Measurements from ENCODE around the gene MEFV.

MEFV gene

DNA sequence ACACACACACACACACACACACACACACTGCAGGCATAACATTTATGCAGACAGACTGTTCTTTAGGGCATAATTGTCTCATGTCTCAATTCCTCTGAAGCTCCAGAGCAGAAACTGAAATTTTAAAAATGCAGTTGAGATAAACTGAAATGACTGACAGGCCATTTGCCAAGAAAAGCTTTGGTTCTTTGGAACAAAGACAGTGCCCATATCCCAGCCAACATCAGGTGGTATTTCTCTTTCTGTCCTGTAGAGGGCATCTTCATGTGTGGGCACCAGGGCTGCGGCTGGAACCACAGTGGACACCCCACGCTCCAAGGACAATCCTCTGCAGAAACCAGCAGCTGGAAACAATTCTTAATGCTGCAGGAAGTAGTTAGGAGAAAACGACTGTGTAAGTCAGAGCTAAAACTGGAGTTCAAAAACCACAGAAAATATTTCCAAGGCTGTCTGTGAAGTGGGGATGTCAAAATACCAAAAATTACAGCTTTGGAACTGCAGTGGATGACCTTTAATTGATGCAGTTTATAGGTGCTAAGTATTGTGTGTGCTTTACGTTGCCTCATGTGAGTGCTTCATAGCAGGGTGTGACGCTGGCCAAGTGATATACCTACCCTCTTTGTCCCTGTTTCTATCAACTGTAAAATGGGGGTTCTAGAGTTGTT is 10.6 kb upstream of the MEFV start:
- no peak for DNase-seq (ENCODE audit: low read depth in 3 of 3)

DNA sequence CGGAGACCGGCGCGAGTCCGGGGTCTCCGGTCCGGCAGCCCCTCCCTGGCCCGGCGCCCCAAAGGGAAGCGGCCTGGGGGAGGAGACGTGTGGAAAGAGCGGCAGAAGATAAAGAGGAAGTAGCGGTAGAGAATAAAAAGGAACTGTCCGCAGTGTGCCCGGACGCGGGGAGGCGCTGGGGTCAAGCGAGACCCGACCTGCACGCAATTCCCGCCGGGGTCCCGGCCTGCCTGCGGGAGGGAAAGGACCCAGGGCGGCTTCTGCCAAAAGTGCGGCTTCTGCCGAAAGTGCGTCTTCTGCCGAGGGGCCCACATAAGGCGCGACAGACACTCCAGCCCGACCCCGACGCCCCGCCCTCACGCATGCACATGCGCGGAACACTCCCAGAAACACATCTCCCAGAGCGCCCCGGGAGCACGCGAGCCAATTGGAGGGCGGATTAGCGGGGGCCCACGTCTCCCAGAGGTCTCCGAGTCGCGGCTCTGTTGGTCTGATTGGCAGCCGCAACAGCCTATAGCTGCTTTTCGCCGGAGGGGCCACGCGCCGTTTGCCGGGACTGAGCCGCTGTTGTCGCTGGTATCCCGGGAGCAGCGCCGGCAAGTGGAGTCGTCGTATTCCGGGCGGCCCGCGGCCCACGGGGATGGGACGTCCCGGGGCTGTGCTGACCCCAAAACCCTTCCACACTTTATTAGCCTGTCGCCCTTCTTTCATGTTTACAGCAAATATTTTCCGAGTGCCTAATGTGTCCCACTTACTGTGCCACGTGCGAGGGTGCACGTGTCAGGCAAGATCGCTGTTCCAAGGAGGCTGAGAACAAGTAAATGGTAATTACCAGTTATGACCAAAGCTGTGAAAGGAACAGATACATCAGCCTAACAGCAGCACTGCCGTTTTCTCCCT is 8.0 kb upstream of the MEFV start:
- DNase-seq (ENCODE audit: low read depth in 3 of 3): peak; percentile 96 to 99 (median 98)

DNA sequence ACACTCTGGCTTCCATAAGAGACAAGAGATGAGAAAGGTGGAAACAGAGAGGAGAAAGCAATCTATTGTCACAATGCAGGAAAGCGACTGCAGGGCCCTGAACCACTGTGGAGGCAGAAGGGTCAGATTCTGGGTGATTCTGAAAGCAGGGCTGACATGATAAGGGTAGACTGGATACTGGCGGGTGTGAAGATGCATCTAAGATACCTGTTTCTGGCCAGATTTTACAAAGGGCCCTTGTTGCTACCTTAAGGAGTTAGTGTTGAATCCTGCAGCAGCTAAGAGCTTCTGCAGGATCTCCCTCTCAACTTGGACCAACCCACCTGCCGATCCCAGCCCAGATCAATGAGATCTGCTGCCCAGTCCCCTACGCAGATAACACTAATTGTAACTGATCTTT is 6.1 kb upstream of the MEFV start:
- no peak for DNase-seq (ENCODE audit: low read depth in 3 of 3)

DNA sequence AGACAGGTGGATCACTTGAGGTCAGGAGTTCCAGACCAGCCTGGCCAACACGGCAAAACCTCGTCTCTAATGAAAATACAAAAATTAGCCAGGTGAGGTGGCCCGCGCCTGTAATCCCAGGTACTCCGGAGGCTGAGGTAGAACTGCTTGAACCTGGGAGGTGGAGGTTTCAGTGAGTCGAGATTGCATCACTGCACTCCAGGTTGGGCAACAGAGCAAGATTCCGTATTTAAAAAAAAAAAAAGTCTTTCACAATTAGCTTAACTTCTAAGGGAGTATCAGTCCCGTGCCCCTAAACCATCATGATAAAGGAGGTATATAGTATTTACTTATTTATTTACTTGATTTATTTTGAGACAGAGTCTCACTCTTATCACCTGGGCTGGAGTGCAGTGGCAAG is 3.4 kb upstream of the MEFV start:
- no peak for DNase-seq (ENCODE audit: low read depth in 3 of 3)

DNA sequence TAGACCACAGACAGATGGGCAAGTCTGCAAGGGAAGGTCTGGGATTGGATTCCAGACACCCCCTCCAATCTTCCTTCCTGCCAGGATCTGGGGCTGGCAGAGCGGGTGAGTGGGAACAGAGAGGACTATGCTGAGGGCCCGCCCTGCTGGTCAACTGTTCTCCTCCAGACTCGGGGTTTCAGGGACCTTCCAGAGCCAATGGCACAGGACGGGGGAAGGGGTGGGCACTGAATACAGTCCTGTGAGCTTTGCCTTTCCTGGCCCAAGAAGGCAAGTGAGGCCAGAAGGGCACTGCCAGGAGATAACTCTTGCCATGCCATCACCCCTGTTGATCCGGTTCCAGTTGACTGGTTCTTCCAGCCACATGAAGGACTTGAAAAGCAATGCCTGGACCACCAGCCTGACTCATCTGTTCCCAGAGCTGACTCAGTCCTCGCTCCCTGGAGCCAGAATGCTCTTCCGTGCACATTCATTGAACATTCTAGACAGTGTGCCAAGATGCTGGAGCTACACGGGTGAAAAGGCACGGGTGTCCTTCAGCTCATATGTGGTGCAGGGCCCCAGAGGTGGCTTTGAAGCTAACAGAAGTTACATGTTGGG is 533 bp upstream of the MEFV start:
- DNase-seq (ENCODE audit: low read depth in 3 of 3): no peak

DNA sequence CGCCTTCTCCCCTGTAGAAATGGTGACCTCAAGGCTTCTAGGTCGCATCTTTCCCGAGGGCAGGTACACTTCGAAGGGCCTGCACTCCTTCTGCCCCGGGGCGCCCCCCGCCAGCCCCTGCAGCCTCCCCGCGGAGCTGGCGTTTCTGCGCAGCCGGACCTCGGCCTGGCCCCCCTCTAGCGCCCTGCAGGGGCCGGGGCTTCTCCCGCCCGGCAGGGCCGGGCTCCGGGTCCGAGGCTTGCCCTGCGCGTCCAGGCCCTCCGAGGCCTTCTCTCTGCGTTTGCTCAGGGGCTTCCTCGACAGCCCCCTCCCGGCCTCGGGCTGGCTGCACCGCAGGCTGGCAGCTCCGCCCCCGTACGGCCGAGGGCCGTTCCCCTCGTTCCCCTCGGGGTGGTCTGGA is 2.1 kb downstream of the MEFV start:
- no peak for DNase-seq (ENCODE audit: low read depth in 3 of 3)

DNA sequence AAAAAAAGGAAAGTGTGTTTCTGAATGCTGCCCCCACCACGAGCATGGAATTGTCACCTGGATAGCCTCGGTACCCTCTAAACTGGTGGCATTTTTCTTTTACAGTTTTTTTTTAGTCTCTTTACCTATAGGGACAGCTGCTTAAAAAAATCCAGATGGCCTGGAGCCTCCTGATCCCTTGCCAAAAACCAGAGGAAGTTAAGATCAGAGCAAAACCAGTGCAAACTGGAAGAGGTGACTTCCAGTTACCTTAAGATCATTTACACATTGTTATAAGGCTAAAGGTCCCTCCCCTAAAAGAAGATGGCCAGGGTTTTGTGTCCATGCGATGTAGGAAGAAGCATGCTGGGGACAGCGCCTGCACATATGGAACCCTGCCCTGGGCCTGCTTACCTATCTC is 3.5 kb downstream of the MEFV start:
- DNase-seq (ENCODE audit: low read depth in 3 of 3): no peak

DNA sequence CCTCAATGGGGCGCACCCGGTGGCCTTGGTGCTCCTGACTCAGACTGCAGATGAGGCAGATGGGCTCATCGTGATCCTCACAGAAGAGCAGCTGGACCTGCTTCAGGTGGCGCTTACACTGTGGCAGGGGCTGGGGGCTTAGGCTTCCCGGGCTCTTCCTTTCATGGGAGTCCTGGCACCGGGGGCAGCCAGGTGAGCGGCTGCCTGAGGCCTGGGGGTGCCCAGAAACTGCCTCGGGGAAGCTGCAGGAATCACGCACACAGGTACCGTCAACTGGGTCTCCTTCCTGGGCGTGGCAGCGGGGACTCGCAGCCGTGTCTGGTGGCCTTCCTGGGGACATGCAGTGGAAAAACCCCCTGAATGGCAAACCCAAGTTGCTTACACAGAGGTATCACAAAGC is 7.0 kb downstream of the MEFV start:
- no peak for DNase-seq (ENCODE audit: low read depth in 3 of 3)

DNA sequence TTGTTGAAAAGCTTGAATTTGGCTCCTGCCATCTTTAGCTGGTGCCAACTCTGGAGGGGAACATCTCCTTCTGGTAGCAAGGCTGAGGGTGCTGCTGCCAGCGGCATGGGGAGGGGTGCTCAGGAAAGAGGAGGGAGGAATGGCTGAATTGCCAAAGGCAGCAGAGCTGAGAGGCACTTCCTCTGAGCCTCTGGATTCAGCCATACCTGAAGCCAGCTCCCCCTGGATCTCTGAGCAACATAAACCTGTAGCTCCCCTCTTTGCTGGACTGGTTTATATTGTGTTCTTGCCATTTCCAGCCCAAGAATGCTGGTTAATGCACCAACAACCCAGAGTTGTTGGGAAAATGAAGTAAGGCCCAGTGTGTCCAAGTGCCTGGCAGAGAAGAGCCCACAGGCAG is 7.4 kb downstream of the MEFV start:
- DNase-seq (ENCODE audit: low read depth in 3 of 3): no peak

DNA sequence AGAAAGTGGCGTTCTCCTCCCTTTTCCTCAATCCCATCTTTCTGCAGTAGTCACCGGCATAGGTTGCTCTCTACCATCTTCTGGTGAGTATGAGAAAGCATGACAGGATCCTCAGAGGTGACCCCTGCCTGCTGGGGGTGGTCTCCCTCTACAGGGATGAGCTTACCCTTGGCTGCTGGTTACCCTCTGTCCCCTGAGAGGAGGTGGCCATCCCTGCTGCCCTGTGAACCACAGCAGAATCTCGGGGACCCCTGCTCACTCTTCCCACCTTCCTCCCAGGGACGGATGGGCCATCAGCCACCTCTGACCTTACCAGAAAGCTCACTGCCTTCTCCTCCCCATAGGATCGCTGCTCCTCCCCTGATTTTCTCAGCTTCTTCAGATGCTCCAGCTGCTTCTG is 7.8 kb downstream of the MEFV start:
- no peak for DNase-seq (ENCODE audit: low read depth in 3 of 3)

DNA sequence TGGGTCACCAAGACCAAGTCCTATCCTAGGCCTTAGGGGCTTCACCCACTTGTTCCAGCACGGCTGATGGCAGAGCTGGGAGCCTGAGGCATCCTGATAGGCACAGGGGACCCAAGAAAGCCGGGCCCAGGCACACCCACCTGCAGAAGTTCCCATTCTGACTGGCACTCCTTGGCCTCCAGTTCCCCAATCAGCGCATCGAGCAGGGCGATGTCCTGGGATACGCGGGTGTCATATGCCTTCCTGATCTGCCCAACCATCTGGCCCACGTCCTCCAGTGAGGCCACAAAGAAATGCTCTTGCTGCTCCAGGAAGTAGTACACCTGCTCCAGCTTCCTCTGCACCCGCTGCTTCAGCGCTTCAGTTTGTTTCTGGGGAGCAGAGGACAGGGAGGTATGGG is 9.6 kb downstream of the MEFV start:
- DNase-seq (ENCODE audit: low read depth in 3 of 3): no peak

DNA sequence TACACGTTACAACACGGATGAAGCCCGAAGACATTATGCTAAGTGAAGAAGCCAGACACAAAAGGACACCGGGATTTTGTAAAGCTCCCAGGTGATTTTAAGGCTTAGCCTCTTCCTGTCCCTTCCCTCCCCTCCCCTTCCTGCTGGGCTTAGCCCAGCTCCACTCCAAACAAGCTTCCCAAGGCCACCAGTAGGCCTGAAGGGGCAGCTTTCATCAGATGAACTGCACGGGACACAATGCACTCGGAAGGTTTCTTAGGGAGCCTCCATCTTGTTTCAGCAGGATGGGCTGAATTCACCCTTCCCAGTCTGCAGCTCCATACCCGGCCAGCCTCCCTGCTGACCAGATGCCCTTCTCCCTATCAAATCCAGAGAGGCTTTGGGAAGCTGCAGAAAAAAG is 10.4 kb downstream of the MEFV start:
- DNase-seq (ENCODE audit: low read depth in 3 of 3): no peak

DNA sequence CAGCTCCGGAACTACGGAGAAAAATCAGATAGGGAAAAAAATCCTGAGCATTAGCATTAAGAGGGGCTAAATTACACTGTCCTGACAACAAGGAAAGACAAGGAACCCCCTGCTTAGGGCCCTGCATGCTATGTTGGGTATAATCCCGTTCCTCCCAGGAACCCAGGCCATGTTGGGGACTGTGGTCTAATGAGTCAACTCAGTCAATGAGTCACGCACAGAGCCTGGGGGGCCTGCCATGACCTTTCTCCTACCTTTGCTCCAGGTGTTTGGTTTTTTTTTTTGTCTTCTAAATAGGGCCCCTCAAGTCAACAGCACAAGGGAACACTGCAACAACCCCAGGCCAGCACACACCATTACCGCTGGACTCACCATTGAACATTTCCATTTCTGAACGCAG is 12.6 kb downstream of the MEFV start:
- DNase-seq (ENCODE audit: low read depth in 3 of 3): no peak

DNA sequence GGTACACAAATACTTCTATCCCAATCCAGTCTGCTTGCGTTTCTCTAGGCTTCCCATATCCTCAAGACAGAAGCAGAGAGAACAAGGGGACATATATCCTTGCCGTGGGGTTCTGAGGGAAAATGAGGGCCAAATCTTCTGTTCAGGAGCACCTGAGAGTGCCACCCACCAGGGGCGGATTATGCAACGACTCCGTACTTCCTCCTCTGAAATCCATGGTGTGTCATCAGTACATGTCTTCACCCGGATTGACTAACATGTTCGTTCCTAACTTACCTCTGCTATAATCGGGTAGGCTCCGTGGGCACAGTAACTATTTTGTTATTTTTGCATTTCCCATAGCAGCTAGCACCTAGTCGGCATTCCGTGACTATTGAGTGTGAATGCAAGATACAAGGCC is 13.7 kb downstream of the MEFV start:
- DNase-seq (ENCODE audit: low read depth in 3 of 3): no peak

DNA sequence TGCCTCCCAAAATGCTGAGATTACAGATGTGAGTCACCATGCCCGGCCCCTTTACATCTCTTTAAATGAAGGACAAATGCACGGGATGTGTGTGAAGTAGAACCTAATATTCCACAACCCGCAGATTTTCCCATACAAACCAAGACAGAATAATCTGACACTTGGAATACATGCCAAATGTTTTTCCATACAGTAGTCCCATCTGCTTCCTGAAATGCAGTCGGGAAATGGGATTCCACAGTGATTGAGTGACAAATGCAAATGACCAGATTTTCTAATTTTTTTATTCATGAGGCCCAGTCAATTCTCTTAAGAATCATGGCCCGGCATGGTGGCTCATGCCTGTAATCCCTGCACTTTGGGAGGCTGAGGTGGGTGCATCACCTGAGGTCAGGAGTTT is 14.7 kb downstream of the MEFV start:
- no peak for DNase-seq (ENCODE audit: low read depth in 3 of 3)

DNA sequence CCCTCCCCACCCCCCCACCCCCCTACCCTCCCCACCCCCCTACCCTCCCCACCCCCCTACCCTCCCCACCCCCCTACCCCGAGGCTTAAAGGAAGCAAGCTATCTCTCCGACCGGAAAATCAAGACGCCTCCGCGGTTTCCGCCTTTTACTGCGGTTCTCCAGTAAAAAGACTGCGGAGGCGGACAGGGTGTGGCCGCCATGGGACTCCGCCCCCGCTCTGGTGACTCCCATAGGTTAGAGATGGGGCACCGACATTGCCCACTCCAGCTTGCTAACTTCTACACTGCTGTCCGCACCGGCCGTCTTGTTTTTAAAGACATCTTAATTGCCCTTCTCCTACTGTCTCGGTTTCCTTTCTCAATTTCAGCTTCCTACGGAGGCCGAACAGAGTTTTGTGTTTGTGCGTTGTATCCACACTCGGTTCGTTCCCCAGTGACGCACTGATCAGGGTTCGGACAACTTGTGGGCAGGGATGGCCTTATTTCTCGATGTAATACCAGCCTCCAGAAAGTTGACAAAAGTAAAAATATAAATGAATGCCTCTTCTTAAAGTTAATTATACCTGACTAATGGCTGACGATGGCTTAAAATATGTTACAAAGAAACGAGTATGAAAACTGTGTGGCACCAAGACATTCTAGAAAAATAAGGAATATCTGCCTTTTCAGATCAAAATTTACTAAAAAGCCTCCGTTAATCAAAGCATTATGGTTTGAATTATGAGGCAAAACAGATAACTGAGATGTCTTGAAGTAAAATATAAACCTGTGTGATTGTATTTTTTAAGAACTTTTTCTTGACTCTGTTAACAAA is 20.4 kb downstream of the MEFV start:
- DNase-seq (ENCODE audit: low read depth in 3 of 3): peak in 1 of 3 experiments; percentile 21

DNA sequence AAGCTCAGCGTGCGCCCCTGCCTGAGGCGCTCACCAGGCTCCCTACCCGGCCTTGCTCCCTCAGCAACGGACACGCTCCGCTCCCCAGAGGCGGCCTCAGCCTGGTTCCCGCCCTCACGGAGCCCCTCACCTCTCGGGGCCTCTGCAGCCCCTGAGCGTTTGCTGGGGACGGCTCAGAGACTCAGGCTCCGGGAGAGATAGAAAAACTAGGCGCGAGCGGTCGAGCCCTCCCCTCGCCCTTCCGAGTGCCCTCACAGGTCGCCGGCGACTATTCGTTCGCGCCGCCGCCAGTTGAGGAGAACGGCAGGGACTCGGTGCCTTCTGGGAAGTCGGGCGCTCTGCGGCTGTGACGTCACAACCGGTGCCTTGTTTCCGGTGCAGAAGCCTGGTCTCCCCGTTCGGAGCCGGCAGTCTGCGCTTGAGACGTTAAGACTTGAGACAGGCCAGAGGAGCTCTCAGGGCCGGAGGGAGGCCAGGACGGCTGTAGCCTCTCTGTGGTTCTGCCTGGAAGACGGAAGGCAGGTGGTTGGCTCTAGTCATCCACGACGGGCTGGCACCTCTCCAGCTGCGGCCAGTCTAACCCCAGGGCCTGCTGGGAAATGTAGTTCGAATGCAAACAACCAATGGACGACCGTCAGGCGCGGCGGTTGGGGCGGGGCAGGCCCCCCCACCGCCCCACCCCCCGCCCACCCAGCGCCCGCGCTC is 21.4 kb downstream of the MEFV start, which contains the start of gene ZNF200:
Gene ZNF200, minus strand, starts transcription at position 302 of the 705 bp plus-strand sequence. CDS start 1,403 bp downstream, outside the sequence.
- DNase-seq (ENCODE audit: low read depth in 3 of 3): peak; percentile 85 to 94 (median 87)

DNA sequence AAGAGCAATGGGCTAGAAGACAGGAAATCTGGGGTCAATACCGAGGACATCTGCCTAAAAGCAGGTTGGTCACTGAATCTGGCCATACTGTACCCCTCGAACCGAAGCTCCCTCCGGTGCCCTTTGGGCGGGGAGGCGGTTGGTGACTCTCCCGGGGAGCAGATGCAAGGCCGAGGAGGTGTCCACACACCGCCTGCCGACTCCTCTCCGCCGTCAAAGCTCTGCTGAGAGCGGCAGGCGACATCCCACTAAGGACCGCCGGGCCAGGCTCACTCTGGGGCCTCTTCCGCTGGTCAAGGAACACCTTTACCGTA is 21.9 kb downstream of the MEFV start:
- DNase-seq (ENCODE audit: low read depth in 3 of 3): peak in 1 of 3 experiments; percentile 6

DNA sequence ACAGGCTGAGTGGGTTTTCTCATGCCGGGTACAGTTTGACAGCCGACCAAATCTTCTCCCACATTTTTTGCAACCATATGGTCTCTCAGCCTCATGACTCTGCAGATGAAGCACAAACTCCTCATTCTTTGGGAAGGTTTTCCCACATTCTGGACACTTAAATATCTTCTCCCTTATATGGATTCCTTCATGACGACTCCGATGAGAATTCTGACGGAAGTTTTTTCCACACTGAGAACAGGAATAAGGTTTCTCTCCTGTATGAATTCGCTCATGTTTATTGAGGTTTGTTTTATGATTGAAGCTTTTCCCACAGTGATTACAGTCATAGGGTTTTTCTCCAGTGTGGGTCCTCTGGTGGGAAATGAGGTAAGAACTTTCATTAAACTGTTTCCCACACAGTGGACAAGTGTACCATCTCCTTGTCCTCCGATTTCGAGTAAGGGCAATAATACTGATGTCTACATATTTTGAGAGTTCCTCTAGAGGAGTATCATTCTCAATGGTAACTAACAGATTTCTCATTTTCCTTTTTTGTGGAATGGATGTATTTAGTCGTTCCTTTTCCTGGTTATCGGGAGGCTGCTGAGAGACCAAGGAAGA is 32.4 kb downstream of the MEFV start:
- DNase-seq (ENCODE audit: low read depth in 3 of 3): no peak

DNA sequence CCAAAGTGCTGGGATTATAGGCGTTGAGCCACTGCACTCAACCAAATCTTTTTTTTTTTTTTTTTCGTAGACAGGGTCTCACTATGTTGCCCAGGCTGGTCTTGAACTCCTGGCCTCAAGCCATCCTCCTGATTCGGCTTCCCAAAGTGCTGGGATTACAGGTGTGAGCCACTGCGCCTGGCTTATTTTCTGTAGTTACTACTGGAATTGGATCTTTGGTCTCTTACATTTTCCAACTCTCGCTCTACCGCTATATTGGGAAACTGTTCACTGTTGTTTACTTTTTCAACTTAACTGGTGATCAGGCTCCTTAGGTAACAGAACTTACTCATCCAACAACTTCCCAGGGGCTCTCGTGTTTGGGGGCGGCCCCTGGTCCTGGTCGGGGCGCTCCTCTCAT is 35.6 kb downstream of the MEFV start:
- no peak for DNase-seq (ENCODE audit: low read depth in 3 of 3)

DNA sequence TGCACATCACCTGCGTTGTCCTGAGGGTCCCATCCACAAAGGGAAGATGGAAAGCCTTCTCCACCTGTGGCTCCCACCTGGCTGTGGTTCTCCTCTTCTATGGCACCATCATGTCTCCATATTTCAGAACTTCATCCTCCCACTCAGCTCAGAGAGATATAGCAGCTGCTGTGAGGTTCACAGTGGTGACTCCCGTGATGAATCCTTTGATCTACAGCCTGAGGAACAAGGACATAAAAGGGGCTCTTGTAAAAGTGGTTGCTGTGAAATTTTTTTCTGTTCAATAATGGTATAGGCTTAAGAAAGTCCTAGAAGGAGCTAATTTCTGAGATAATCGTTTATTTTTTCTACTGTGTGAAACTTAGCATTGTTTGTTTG is 40.2 kb downstream of the MEFV start:
- DNase-seq (ENCODE audit: low read depth in 3 of 3): no peak
